GF-D8 (cell line): Measurements from ENCODE around the gene TOMM22.

Source experiments
- DNase-seq: peaks from one replicate; lab custom pipeline; 2025; lab: John Stamatoyannopoulos, UW

TOMM22 gene

DNA sequence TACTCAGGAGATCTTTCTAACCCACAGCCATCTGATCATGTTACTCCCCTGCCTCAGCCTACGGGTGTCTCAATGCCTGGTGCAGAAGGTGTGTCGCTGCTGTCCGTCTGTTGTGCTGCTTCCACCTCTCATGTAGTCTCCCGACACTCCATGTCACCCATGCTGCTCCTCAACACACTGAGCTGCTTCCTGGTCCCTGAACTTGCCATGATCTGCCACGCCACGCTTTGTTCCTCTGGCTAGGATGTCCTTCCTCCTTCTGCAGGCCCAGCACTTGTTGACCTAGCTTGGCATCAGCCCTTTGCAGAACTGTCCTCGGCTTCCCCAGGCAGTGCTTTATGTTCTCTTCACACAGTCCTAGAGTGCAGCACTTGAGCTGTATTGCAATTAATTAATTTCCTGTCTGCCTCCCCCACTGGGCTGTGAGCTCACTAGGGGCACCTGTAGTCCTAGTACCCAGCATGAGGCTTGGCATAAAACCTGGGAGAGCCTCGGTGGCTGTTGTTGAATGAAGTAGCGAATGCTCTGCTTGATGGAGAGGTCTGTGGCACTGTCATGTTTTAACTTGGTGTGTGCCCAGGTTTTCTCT lies 33.5 kb downstream of the TOMM22 start:
- DNase-seq, result no peak

DNA sequence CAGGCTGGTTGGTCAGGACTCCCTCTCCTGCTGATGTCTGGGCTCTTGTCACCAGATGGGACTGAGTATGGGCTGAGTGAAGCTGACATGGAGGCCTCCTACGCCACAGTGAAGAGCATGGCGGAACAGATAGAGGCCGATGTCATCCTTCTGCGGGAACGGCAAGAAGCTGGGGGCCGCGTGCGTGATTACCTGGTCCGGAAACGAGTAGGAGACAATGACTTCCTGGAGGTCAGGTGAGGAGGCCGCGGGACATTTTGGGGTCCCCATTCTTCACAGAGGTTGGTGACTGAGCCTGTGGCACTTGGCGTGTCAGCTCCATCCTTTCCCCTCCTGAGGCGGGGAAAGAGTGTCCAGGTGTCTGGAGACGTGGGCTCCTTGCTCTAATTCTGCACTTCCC lies 34.1 kb downstream of the TOMM22 start:
- DNase-seq, result no peak

DNA sequence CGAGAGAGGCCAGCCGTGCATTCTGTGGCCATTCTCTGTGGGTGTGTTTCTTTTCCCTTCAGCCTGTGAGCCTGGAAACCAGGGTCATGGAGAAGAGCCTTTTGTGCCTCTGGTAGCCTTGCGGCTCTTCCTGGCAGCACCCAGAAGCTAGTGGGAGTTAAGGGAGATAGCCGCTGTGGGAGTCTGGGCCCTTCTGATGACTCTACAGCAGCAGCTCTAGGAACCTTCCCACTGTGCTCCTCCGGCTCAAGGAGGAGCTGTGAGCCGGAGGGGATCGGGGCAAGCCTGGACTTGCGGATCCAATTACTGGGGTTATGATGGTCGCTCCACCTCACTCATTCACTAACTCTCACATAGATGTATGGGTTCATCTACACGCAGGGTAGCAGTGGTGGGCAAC lies 34.5 kb downstream of the TOMM22 start:
- DNase-seq, result no peak

DNA sequence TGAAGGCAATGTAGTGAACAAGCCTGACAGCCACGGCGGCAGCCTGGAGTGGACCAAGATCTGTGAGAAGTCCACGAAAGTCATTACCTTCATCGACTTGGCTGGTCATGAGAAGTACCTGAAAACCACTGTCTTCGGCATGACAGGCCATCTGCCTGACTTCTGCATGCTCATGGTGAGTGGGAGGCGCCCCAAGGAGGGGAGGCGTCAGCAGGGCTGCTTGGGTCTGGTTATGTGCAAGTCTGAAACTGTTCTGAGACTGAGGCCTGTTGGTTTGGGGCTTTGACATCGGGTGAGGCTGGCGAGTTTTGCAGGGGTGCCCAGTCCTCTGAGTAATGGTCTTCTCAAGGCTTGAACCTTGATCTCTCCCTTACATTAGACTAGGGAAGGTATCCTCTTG lies 35.1 kb downstream of the TOMM22 start:
- no peak for DNase-seq

DNA sequence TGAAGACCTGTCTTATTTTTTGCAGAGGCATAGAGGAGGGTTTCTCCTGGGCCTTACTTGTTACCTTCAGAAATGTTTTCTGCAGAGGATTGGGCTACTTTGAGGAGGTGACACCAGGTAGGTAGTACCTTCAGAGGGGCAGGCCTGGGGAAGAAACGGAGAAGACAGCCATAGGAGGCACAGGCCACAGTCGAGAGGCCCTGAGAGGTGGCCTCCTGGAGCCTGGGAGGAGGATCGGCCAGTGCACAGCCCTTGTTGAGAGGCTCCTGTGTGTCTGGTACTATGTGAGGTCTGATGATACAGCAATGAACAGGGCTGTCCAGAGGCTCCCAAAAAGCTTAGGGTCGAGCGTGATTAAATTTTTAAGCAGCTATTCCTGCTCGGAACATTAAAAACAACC lies 35.5 kb downstream of the TOMM22 start:
- DNase-seq, result no peak

DNA sequence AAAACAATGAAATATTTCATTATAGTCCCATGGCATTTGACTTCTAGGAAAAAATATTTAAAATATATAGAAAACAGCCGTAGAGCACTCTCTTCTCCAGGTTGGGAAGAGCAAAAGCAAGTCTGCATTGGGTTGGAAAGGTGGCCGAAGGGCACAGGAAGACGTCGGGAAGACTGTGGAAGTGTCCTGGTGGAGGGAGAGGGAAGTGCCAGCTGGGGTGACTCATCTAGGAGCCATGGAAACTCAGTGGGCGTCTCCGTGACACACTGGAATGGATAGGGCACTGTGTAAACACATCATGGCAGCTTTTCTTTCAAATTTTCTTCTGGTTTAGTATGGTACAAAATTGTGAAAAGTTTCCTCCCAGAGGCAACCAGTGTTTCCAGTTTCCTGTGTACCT lies 36.7 kb downstream of the TOMM22 start:
- no peak for DNase-seq

DNA sequence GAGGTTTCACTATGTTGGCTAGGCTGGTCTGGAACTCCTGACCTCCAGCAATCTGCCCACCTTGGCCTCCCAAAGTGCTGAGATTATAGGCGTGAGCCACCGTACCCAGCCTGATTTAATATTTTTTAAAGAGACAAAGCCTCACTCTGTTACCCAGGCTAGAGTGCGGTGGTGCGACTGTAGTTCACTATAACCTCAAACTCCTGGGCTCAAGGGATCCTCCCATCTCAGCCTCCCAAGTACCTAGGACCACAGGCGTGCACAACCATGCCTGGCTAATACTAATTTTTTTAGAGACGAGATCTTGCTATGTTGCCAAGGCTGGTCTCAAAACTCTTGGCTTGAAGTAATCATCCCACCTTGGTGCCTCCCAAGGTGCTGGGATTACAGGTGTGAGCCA lies 37.4 kb downstream of the TOMM22 start:
- DNase-seq, result no peak

DNA sequence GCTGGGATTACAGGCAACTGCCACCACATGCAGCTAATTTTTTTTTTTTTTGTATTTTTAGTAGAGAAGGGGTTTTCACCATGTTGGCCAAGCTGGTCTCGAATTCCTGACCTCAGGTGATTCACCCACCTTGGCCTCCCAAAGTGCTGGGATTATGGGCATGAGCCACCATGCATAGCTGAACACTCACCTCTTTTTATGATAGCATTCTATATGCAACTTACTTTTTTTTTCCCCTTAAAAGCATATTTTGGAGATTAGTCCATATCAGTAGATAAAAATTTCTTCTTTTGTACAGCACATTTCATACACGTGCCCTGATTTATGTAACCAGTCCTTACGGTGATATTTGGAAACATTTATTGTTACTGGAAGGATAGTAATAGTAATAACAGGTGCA lies 38.6 kb downstream of the TOMM22 start:
- no peak for DNase-seq

DNA sequence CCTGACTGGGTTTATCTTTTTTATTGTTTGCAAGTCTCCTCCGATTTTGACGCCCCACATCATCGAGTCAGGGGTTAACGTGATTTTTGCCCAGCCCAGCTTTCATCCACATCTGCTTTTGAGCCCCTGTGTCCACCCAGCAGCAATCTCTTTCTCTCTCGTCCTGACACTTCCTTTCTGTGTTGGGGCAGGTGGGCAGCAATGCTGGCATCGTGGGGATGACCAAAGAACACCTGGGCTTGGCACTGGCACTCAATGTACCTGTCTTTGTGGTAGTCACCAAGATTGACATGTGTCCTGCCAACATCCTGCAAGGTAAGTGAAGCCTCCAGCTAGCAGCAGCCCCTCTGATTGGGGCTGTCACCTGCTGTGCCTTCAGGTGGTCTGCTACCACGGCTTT lies 39.8 kb downstream of the TOMM22 start:
- no peak for DNase-seq

DNA sequence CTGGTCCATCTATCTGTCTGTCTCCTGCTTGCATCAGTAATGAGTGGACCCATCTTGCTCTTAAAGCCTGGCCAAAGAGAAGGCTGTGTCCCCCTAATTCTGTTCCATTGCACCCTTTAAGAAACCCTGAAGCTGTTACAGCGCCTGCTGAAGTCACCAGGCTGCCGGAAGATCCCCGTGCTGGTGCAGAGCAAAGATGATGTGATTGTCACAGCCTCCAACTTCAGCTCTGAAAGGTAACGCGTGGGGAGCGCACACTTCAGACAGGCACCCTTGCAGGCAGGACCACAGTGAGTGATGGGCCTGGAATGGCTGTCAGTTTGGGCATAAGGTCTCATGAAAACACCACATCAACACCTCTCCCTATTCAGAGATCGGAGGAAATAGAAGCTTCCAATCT lies 42.4 kb downstream of the TOMM22 start:
- DNase-seq, result no peak

DNA sequence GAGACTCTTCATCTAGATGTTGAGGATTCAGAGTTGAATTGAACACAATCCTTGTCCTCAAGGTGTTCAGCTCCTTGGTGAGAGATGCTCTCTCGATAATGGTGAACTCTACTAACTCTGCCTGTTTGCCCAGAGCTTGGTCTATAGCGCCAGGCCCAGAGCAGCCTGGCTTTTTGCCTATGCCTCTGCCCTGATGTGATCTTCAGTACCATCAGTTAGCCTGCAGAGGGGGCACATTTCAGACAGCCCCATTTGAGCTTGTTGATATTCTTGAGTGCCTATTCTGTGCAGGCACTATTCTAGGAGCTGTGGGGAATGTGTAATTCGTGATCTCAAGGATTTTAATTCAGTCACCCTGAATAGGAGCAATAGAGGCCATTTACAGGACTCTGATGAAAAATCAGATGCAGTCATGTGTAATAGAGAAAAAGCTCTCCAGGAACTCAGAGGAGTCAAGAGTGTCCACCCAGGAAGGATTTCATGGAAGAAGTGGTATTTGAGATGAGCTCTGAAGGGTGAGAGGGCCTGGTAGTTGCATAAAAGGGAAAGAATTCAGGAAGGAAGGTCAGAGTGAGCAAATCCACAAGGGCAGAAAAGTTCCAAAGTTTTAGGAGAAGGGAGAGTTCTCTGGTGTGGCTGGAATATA lies 43.3 kb downstream of the TOMM22 start:
- DNase-seq, result no peak

DNA sequence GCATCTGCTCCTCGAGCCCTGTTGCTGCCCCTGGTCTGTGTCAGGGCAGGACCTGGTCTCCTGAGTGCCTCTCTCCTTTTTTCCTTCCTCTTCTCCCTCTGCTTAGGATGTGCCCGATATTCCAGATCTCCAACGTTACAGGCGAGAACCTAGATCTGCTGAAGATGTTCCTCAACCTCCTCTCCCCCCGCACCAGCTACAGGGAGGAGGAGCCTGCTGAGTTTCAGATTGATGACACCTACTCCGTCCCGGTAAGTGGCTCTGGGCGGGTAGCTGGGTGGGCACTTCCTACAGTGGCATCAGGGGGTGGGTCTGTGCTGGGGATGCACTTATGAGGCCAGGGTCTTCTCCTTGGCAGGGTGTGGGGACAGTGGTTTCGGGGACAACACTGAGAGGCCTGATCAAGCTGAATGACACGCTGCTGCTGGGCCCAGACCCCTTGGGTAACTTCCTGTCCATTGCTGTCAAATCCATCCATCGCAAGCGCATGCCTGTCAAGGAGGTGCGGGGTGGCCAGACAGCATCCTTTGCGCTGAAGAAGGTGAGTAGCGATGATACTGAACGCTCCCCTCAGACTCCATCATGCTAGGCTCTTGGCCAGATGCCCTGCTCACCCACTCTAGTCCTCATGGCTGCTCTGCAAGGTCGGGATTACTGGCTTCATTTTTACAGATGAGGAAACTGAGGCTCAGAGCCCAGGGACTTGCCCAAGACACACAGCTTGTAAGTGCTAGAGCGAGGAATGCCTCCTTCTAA lies 44.3 kb downstream of the TOMM22 start:
- no peak for DNase-seq

DNA sequence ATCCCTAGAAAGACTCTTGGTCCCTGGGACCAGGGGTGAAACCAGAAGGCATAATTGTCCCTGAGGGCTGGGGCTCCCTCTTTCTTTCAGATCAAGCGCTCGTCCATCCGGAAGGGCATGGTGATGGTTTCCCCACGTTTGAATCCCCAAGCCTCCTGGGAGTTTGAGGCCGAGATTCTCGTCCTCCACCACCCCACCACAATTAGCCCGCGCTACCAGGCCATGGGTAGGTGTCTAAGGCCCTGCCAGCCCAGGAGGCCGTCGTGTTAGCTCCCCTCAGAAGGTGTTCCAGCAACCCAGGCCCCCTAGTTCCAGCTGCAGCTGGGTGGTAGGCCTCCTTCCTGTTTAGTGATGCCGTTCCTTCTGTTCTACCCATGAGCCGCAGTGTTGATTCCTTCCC lies 45.4 kb downstream of the TOMM22 start:
- DNase-seq, result no peak

DNA sequence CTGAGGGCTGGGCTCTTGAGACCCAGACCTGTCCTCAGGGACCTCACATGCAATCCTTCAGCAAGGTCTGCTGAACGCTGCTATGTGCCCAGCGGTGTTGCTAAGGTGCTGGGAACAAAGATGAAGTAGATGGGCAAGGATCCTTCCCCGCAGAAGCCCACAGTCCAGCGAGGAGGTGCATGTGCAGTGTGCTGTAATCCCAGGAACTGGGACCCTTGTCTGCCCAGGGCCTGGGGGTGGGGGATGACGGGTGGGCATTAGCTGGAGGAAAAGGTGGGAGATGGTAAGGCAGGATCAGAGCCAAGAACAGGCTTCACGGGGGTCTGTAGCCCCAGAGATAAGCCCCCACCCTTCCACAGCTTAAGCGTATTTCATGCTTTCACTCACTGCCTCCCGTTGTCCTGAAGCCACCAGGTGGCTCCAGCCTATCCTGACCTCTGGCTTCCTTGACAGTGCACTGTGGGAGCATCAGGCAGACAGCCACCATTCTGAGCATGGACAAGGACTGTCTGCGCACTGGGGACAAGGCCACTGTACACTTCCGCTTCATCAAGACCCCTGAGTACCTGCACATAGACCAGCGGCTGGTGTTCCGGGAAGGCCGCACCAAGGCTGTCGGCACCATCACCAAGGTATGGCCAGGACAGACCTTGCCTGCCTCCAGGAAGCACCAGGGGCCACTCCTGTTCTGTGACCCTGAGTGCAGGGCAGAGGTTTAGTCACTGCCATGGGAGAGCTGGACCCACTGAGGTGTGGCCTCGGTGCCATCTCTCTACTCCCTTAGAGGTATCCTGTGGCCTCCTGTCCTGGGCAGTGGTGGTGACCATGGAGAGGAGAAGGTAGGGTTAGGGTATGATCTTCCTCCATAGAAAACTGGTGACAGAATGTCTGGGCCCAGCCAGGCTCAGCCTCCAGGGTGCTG lies 46.0 kb downstream of the TOMM22 start:
- DNase-seq, result no peak

DNA sequence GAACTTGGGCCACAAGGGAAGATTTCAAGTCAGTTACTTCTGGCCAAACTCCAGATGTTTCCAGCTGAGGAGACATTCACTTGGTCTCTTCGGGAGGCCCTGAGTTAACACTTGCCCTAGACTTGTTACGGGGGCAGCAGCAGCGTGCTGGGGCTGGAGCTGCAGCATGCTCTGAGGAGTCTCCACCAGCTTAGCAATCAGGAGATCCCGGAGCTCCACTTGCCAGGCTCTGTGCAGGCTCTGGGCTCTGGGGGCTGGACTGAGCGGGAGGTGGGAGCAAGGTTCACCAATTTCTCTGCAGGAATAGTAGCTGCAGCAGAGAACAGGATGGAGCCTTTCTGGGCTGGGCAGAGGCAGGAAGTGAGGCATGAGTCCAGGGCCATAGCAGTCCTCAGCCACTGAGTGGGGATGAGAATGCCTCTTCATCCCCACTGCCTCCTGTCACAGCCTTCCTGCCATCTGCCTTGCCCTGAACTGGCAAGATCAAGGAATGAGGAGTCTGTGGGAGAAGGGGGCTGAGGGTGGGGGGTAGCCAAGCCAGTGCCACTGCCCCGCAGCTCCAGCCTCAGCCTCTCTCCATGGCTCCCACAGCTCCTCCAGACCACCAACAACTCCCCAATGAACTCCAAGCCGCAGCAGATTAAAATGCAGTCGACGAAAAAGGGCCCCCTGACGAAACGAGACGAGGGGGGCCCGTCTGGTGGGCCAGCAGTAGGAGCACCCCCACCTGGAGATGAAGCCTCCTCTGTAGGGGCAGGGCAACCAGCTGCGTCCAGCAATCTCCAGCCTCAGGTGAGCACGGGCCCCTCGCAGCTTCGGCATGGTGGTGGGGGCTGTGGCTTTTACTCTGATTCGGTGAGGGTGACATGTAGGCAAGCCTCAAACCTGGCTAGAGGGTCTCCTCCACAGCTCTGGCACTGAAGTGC lies 47.4 kb downstream of the TOMM22 start:
- no peak for DNase-seq

DNA sequence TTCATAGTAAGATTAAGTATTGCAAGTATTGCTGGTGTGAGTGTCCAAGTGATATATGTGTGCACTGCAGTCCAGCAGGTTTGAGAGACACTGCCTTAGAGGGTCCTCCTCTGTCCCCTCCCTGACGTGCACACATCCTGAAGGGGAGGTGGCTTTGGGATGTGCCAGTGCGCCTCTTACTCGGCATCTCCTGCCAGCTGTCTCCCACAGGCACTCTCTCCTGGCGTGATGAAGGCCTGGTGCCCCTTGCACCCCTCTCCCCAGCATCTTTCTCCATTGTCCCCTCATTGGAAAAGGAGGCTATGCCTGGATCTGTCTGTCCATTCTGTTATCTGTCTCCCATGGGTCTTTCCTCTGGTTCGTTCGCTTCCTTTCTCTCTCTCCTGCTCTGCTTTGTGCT lies 48.2 kb downstream of the TOMM22 start:
- DNase-seq, result no peak

DNA sequence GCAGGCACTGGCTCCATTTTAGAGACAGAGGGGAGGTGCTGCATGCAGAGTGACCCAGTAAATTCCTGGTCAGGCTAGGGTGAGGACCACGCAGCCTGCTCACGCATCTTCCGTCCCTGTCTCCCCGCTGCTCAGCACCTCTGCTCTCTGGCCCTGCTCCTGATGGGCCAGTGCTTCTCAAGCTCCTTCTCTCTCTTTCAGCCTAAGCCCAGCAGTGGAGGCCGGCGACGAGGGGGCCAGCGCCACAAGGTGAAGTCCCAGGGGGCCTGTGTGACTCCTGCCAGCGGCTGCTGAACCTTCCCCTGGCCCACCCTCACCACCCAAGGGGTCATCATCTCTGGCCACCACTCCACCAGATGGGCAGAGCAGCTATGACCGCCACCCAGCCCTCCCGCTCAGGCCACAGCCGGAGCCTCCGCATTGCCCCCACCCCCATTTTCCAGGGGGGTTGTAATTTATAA lies 48.7 kb downstream of the TOMM22 start:
- DNase-seq, result no peak

DNA sequence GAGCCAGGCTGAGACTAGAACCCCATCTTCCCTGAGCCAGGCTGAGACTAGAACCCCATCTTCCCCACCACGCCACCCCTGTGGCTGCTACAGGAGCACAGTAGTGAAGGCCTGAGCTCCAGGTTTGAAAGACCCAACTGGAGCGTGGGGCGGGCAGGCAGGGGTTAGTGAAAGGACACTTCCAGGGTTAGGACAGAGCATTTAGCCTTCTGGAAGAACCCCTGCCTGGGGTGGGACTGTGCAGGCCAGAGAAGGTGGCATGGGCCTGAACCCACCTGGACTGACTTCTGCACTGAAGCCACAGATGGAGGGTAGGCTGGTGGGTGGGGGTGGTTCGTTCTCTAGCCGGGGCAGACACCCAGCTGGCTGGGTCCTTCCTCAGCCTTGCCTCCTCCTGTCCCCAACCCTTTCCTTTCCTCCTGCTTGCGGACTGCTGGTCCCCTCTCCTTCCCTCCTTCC lies 50.0 kb downstream of the TOMM22 start:
- no peak for DNase-seq

DNA sequence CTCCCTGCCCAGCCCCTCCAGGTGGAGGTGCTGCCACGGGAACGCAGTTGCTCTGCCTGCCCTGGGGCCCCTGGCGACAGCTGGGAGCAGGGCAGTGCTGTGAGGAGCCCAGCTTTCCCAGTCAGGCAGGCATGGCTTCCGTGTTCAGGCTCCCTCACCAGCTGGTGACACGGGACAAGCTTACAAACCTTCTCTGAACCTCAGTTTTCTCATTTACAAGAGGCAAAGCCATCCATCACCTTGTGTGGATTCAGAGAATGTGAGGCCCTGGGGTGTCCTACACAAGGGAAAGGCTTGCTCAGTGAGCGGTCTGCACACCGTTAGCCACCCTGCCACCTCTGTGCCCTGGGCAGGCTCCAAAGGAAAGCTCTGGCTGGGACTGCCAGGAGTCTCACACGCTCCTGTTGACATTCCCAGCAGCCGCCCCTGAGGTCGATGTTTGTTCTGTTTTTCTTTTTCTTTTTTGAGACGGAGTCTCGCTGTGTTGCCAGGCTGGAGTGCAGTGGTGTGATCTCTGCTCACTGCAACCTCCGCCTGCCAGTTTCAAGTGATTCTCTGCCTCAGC lies 50.6 kb downstream of the TOMM22 start:
- DNase-seq, result no peak

DNA sequence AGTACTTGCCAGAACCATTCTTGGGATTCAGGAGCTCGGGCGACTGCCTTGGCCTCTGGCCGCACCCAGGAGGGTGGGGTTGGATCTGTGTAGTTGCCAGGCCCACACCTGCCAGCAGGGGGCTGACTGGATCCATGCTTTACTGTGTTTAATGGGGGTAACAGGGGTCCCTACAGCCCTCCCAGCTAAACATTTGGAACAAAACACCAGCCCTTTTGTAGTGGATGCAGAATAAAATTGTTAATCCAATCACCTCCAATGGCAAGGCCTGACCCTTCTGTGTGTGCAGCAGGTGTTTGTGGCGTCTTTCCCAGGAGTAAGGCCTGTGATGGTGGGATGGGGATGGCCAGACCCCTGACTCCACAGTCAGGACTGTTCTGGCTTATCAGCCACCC lies 51.6 kb downstream of the TOMM22 start:
- no peak for DNase-seq
